ENCODE results near the gene NAA50. TPM values are rescaled to one million over a fixed set of nuclear protein-coding genes. Genes with fewer than 3 reads are reported as not detected.

NAA50 gene
- total and polyA plus RNA-seq, 10 of the 15 experiments (the other 5 are each of a cell fraction or from before 2014, with no cell fraction given): 31.7 to 205 (median 110) TPM

DNA sequence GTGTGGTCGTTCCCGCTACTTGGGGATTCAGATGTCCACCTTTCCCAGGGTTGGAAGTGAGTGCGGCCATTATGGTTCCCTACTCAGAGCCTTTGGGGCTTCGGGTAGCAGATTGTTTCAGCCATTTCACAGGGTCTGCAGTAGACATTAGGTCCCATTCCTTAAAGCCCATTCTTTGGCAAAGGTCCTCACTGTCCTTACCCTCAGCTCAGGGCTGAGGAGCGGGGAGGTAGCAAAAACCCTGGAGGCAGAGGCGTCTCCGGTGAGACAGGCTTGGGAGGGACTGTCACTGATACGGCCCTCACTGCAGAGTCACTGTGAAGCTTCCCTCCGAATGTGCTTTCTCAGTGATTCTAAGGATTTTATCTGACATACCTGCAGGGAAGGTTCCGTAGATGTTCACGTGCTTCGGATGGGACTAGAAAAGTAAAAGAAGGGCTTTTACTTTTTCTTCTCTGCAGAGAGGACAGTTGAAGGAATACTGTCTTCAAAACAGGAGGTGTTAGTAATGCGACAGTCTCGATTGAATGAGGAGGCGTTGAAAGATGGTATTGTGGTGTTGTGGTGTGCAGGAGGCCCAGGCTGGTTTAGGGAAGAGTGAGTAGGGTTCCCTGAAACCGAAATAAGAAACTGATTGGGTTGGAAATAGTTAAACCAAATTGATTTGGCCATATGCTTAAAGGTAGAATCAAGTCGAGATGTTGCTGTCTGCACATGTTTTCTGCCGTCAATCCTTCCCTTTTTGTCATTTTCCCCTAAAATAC lies 1.4 kb upstream of the NAA50 start (continued):
- TF ChIP-seq NFIC (IDR thresholded peaks at IDR 0.05; ENCODE audit: low read depth, low read length) (peak; percentile 38; the same call in 1 of the 2 replicates), YY1 (IDR thresholded peaks at IDR 0.05; ENCODE audit: low read depth, low read length) (0 out of 2 replicates have a peak, but pooled peaks have one; percentile 21), ATF7 (IDR thresholded peaks at IDR 0.05; ENCODE audit: low read depth) (peak; percentile 20; the same call in 1 of the 2 replicates), POU2F2 (IDR thresholded peaks at IDR 0.05; ENCODE audit: borderline replicate concordance, low read depth, low read length) (no peak), RB1 (IDR thresholded peaks at IDR 0.05; ENCODE audit: borderline replicate concordance) (0 out of 2 replicates have a peak, but pooled peaks have one; percentile 10), SPI1 (IDR thresholded peaks at IDR 0.05; ENCODE audit: borderline replicate concordance, insufficient read depth, low read depth, low read length) (peak; percentile 26; the same call in 1 of the 2 replicates), NBN (IDR thresholded peaks at IDR 0.05) (peak; percentile 39), TARDBP (IDR thresholded peaks at IDR 0.05; ENCODE audit: borderline replicate concordance) (0 out of 2 replicates have a peak, but pooled peaks have one; percentile 17), ZNF384 (IDR thresholded peaks at IDR 0.05; ENCODE audit: borderline replicate concordance, low read depth, low read length) (no peak)
- TF ChIP-seq, protein P1, sequence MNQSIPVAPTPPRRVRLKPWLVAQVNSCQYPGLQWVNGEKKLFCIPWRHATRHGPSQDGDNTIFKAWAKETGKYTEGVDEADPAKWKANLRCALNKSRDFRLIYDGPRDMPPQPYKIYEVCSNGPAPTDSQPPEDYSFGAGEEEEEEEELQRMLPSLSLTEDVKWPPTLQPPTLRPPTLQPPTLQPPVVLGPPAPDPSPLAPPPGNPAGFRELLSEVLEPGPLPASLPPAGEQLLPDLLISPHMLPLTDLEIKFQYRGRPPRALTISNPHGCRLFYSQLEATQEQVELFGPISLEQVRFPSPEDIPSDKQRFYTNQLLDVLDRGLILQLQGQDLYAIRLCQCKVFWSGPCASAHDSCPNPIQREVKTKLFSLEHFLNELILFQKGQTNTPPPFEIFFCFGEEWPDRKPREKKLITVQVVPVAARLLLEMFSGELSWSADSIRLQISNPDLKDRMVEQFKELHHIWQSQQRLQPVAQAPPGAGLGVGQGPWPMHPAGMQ (IDR thresholded peaks at IDR 0.05; ENCODE audit: borderline replicate concordance): peak; percentile 34; the same call in 1 of the 2 replicates
- TF ChIP-seq, protein P2, sequence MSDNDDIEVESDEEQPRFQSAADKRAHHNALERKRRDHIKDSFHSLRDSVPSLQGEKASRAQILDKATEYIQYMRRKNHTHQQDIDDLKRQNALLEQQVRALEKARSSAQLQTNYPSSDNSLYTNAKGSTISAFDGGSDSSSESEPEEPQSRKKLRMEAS (IDR thresholded peaks at IDR 0.05; ENCODE audit: low read depth, low read length): 0 out of 2 replicates have a peak, but pooled peaks have one; percentile 44
- TF ChIP-seq, protein P3, sequence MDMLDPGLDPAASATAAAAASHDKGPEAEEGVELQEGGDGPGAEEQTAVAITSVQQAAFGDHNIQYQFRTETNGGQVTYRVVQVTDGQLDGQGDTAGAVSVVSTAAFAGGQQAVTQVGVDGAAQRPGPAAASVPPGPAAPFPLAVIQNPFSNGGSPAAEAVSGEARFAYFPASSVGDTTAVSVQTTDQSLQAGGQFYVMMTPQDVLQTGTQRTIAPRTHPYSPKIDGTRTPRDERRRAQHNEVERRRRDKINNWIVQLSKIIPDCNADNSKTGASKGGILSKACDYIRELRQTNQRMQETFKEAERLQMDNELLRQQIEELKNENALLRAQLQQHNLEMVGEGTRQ (IDR thresholded peaks at IDR 0.05; ENCODE audit: borderline replicate concordance, low read depth, low read length): no peak
- TF ChIP-seq, protein P4, sequence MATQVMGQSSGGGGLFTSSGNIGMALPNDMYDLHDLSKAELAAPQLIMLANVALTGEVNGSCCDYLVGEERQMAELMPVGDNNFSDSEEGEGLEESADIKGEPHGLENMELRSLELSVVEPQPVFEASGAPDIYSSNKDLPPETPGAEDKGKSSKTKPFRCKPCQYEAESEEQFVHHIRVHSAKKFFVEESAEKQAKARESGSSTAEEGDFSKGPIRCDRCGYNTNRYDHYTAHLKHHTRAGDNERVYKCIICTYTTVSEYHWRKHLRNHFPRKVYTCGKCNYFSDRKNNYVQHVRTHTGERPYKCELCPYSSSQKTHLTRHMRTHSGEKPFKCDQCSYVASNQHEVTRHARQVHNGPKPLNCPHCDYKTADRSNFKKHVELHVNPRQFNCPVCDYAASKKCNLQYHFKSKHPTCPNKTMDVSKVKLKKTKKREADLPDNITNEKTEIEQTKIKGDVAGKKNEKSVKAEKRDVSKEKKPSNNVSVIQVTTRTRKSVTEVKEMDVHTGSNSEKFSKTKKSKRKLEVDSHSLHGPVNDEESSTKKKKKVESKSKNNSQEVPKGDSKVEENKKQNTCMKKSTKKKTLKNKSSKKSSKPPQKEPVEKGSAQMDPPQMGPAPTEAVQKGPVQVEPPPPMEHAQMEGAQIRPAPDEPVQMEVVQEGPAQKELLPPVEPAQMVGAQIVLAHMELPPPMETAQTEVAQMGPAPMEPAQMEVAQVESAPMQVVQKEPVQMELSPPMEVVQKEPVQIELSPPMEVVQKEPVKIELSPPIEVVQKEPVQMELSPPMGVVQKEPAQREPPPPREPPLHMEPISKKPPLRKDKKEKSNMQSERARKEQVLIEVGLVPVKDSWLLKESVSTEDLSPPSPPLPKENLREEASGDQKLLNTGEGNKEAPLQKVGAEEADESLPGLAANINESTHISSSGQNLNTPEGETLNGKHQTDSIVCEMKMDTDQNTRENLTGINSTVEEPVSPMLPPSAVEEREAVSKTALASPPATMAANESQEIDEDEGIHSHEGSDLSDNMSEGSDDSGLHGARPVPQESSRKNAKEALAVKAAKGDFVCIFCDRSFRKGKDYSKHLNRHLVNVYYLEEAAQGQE (IDR thresholded peaks at IDR 0.05; ENCODE audit: low read depth, low read length): 0 out of 2 replicates have a peak, but pooled peaks have one; percentile 19
- TF ChIP-seq, protein P5, sequence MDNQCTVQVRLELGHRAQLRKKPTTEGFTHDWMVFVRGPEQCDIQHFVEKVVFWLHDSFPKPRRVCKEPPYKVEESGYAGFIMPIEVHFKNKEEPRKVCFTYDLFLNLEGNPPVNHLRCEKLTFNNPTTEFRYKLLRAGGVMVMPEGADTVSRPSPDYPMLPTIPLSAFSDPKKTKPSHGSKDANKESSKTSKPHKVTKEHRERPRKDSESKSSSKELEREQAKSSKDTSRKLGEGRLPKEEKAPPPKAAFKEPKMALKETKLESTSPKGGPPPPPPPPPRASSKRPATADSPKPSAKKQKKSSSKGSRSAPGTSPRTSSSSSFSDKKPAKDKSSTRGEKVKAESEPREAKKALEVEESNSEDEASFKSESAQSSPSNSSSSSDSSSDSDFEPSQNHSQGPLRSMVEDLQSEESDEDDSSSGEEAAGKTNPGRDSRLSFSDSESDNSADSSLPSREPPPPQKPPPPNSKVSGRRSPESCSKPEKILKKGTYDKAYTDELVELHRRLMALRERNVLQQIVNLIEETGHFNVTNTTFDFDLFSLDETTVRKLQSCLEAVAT (IDR thresholded peaks at IDR 0.05): no peak; the same call in 1 of the 2 replicates

Data from GM12878 (cell line).